Measurements from ENCODE around the gene TMEM167A.

DNA sequence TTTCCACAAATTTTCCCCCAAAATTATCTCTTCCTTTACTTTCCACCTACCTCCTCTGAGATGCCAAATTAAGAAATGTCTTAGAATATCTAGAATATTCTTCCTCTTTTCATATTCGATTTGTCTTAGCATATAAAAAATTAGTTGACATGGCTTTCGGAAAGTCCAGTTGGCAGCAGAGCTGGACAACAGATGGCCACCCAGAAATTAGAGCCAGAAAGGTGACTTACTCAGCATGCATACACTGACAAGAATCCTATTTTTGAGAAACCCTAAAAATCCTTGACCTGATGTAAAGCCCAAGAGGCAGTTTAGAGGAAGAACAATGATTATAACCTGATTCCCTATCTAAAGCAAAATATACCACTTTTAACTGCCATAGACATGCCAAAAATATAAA is 22.0 kb downstream of the TMEM167A start:
- TF ChIP-seq, protein P1, sequence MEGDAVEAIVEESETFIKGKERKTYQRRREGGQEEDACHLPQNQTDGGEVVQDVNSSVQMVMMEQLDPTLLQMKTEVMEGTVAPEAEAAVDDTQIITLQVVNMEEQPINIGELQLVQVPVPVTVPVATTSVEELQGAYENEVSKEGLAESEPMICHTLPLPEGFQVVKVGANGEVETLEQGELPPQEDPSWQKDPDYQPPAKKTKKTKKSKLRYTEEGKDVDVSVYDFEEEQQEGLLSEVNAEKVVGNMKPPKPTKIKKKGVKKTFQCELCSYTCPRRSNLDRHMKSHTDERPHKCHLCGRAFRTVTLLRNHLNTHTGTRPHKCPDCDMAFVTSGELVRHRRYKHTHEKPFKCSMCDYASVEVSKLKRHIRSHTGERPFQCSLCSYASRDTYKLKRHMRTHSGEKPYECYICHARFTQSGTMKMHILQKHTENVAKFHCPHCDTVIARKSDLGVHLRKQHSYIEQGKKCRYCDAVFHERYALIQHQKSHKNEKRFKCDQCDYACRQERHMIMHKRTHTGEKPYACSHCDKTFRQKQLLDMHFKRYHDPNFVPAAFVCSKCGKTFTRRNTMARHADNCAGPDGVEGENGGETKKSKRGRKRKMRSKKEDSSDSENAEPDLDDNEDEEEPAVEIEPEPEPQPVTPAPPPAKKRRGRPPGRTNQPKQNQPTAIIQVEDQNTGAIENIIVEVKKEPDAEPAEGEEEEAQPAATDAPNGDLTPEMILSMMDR (IDR thresholded peaks at IDR 0.05), result no peak
- TF ChIP-seq POLR2AphosphoS5 (IDR thresholded peaks at IDR 0.05), result no peak
